H1 (cell line): ENCODE measurements around the gene GPR17. TPM values are rescaled to one million over a fixed set of nuclear protein-coding genes. Genes with fewer than 3 reads are reported as not detected.

Experiments
- KDM5A ChIP-seq: fragments of 200-600 bp; IDR thresholded peaks from 2 replicates; pipeline ENCODE4 v1.7.1; 2012; ENCODE audit warnings: mild to moderate bottlenecking, low read length, inconsistent platforms, mixed read lengths
- MAFK ChIP-seq: IDR thresholded peaks from 2 replicates; pipeline ENCODE4 v1.6.1; 2012; ENCODE audit warnings: low read depth, mild to moderate bottlenecking, improper control_type of control experiment, low read length
- SIN3A ChIP-seq, 2 experiments: IDR thresholded peaks in 1 of 2; conservative IDR thresholded peaks in 1 of 2; 2 replicates each; pipeline ENCODE4 v1.6.1; 2011 to 2012; ENCODE audit warnings: low read length in 2 of 2, improper control_type of control experiment in 1 of 2, low read depth in 1 of 2, mild to moderate bottlenecking in 1 of 2
- TAF7 ChIP-seq: optimal IDR thresholded peaks from 2 replicates; pipeline ENCODE3; 2011; ENCODE audit warnings: low read depth, mild to moderate bottlenecking, inconsistent platforms, low read length, moderate library complexity, borderline replicate concordance
- polyA plus RNA-seq, 7 experiments: library from polyadenylated mRNA; depleted of rRNA in 3 of 7; stranded (reverse) in 5 of 7; unstranded in 2 of 7; fragments of >200 nt in 5 of 7; fragments of 200-250 nt in 2 of 7; gene quantifications; 1 replicate in 5 of 7; 2 replicates in 1 of 7; 4 replicates in 1 of 7; pipeline versions ENCODE4 v1.2.1 to v1.2.3, GENCODE V29; 2011 to 2013; ENCODE audit warnings: missing spikeins in 2 of 7, mixed read lengths in 2 of 7
- total RNA-seq: library from RNA; stranded (reverse); fragmentation: NEBNext Ultra II Directional; extraction: Animal tissue kit (Norgen Biotek cat#: 25700); gene quantifications from 2 replicates; pipeline ENCODE4 v1.2.1, GENCODE V29; 2021
- TF ChIP-seq, protein P1 (sequence below), 3 experiments: IDR thresholded peaks; 1 replicate in 2 of 3; 2 replicates in 1 of 3; pipeline versions ENCODE4 v1.5.1 to v1.6.1; 2011; ENCODE audit warnings: low read length in 3 of 3, mild to moderate bottlenecking in 3 of 3, inconsistent platforms in 2 of 3, low read depth in 1 of 3, moderate library complexity in 1 of 3; ENCODE audit not compliant: insufficient read depth in 1 of 3; ENCODE audit errors: control extremely low read depth in 1 of 3

The GPR17 gene
- total and polyA plus RNA-seq, 2 of the 8 experiments (the other 6 are each of a cell fraction or from before 2014, with no cell fraction given), result 0.03 TPM; not detected in 1

DNA sequence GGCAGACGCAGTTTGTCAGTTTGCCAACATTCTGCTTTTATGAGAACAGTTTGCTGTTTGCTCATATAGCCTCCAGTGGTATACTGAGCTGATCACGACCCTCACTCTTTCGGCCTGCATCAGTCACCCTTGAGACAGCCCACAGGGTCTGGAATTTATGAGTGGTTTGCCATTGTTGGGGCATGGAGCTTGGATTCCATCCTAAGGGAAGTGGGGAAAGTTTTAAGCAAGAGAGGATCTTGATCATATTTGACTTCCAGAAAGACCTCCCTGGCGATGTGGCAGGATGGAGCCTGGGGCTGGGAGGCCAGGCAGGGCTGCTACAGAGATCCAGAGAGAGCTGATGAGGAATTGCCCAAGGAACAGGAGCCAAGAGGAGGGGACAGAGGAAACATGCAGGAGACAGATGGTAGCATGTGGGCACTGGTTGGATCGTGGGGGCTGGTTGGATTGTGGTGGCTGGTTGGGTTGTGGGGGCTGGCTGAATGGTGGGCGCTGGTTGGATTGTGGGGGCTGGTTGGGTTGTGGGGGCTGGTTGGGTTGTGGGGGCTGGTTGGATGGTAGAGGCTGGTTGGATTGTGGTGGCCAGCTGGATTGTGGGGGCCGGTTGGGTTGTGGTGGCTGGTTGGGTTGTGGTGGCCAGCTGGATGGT, 27.3 kb upstream of the GPR17 start (continued):
- TF ChIP-seq SIN3A (conservative IDR thresholded peaks at IDR 0.05 in 1 of 2, IDR thresholded peaks at IDR 0.05 in 1 of 2; ENCODE audit: low read depth in 1 of 2, low read length in 2 of 2) (no peak), TAF7 (no peak), MAFK (no peak), KDM5A (no peak)
- TF ChIP-seq, protein P1, sequence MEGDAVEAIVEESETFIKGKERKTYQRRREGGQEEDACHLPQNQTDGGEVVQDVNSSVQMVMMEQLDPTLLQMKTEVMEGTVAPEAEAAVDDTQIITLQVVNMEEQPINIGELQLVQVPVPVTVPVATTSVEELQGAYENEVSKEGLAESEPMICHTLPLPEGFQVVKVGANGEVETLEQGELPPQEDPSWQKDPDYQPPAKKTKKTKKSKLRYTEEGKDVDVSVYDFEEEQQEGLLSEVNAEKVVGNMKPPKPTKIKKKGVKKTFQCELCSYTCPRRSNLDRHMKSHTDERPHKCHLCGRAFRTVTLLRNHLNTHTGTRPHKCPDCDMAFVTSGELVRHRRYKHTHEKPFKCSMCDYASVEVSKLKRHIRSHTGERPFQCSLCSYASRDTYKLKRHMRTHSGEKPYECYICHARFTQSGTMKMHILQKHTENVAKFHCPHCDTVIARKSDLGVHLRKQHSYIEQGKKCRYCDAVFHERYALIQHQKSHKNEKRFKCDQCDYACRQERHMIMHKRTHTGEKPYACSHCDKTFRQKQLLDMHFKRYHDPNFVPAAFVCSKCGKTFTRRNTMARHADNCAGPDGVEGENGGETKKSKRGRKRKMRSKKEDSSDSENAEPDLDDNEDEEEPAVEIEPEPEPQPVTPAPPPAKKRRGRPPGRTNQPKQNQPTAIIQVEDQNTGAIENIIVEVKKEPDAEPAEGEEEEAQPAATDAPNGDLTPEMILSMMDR (IDR thresholded peaks at IDR 0.05; ENCODE audit: control extremely low read depth in 1 of 3, insufficient read depth in 1 of 3, low read depth in 1 of 3, low read length in 3 of 3), result no peak
